IMR-90 (cell line): Measurements from ENCODE around the gene ADM2. TPM values are rescaled to one million over a fixed set of nuclear protein-coding genes. Genes with fewer than 3 reads are reported as not detected.

ENCODE experiments used
- ATAC-seq: fragments of 200-7000 bp; cut with Tn5 transposase; 2 replicates; pipeline ENCODE4 v1.9.1; 2020; ENCODE audit warnings: low read depth, mild to moderate bottlenecking, moderate library complexity
- BruUV-seq: library from RNA; stranded (reverse); fragments of 400-500 nt; replicated peaks from 2 replicates; lab custom pipeline; 2021; lab: Mats Ljungman, UMichigan
- CTCF ChIA-PET: fragments of 300-600 bp; formaldehyde crosslinking; extraction: SDS; loops from one replicate; lab custom pipeline; 2021; ENCODE audit warnings: antibody characterized with exemption; lab: Yijun Ruan, JAX
- POLR2A ChIA-PET: fragments of 300-600 bp; sonication (Branson Sonifier 250); formaldehyde crosslinking; loops from one replicate; lab custom pipeline; 2022; ENCODE audit warnings: antibody characterized with exemption; ENCODE audit not compliant: unreplicated experiment; lab: Charles Lee
- DNase-seq: peaks from one replicate; pipeline ENCODE4 v3.0.0; 2013
- H2AFZ ChIP-seq: replicated peaks from 2 replicates; pipeline ENCODE3; 2013; ENCODE audit warnings: low read length, mild to moderate bottlenecking; ENCODE audit not compliant: poor library complexity
- H2AK5ac ChIP-seq: 2 replicates; pipeline ENCODE4 v1.6.1; 2013; ENCODE audit warnings: low read depth, low read length, inconsistent platforms
- H2AK9ac ChIP-seq: replicated peaks from 2 replicates; pipeline ENCODE3; 2013; ENCODE audit warnings: mild to moderate bottlenecking, low read depth, low read length, moderate library complexity; ENCODE audit not compliant: poor library complexity
- H2BK120ac ChIP-seq: 2 replicates; pipeline ENCODE4 v1.6.1; 2013; ENCODE audit warnings: low read depth, low read length, inconsistent platforms
- H2BK15ac ChIP-seq: 3 replicates; pipeline ENCODE4 v1.6.1; 2013; ENCODE audit warnings: low read depth, low read length, inconsistent platforms
- H2BK20ac ChIP-seq: 2 replicates; pipeline ENCODE4 v1.6.1; 2013; ENCODE audit warnings: low read depth, mild to moderate bottlenecking, inconsistent platforms, low read length, moderate library complexity
- H2BK5ac ChIP-seq: 2 replicates; pipeline ENCODE4 v1.6.1; 2013; ENCODE audit warnings: mild to moderate bottlenecking, low read depth, low read length, inconsistent platforms; ENCODE audit not compliant: poor library complexity, severe bottlenecking
- H3K14ac ChIP-seq: replicated peaks from 2 replicates; pipeline ENCODE4 v1.6.1; 2013; ENCODE audit warnings: low read depth, low read length, inconsistent platforms
- H3K18ac ChIP-seq: 2 replicates; pipeline ENCODE4 v1.6.1; 2013; ENCODE audit warnings: low read depth, low read length, control low read depth
- H3K23ac ChIP-seq: 2 replicates; pipeline ENCODE4 v1.6.1; 2013; ENCODE audit warnings: low read depth, low read length, inconsistent platforms
- H3K27ac ChIP-seq: 2 replicates; pipeline ENCODE4 v1.5.1; 2013; ENCODE audit warnings: mild to moderate bottlenecking, control low read depth, low read length; ENCODE audit not compliant: insufficient read depth
- H3K27me3 ChIP-seq: 2 replicates; pipeline ENCODE4 v1.6.1; 2013; ENCODE audit warnings: low read length; ENCODE audit not compliant: control insufficient read depth, insufficient read depth
- H3K36me3 ChIP-seq: 2 replicates; pipeline ENCODE4 v1.6.1; 2013; ENCODE audit warnings: low read length, mixed read lengths; ENCODE audit not compliant: control insufficient read depth, insufficient read depth
- H3K4ac ChIP-seq: 2 replicates; pipeline ENCODE4 v1.6.1; 2013; ENCODE audit warnings: low read depth, low read length, inconsistent platforms
- H3K4me1 ChIP-seq: 2 replicates; pipeline ENCODE4 v1.6.1; 2013; ENCODE audit warnings: low read length, mixed read lengths; ENCODE audit not compliant: control insufficient read depth, insufficient read depth
- H3K4me2 ChIP-seq: 2 replicates; pipeline ENCODE4 v1.6.1; 2013; ENCODE audit warnings: low read depth, mild to moderate bottlenecking, control low read depth, low read length, moderate library complexity
- H3K4me3 ChIP-seq: 2 replicates; pipeline ENCODE4 v1.5.1; 2013; ENCODE audit warnings: low read depth, mild to moderate bottlenecking, control low read depth, low read length, moderate library complexity; ENCODE audit not compliant: insufficient read depth
- H3K56ac ChIP-seq: 2 replicates; pipeline ENCODE4 v1.6.1; 2013; ENCODE audit warnings: low read length, inconsistent platforms; ENCODE audit not compliant: insufficient read depth; ENCODE audit errors: extremely low read depth
- H3K79me1 ChIP-seq, 2 experiments: 2 replicates each; pipeline ENCODE4 v1.6.1; 2013; ENCODE audit warnings: low read length in 2 of 2, inconsistent platforms in 1 of 2, low read depth in 1 of 2
- H3K9ac ChIP-seq: 2 replicates; pipeline ENCODE4 v1.6.1; 2013; ENCODE audit warnings: low read depth, low read length, control low read depth
- H3K9me1 ChIP-seq: 2 replicates; pipeline ENCODE4 v1.6.1; 2013; ENCODE audit warnings: low read length, inconsistent platforms; ENCODE audit not compliant: insufficient read depth
- H3K9me3 ChIP-seq: 2 replicates; pipeline ENCODE4 v1.6.1; 2013; ENCODE audit warnings: low read length; ENCODE audit not compliant: control insufficient read depth, insufficient read depth
- H4K20me1 ChIP-seq: 2 replicates; pipeline ENCODE4 v1.6.1; 2013; ENCODE audit warnings: low read length, inconsistent platforms; ENCODE audit not compliant: insufficient read depth
- H4K5ac ChIP-seq: 2 replicates; pipeline ENCODE4 v1.6.1; 2013; ENCODE audit warnings: mild to moderate bottlenecking, low read depth, low read length, control low read depth
- H4K8ac ChIP-seq, 2 experiments: 2 replicates each; pipeline ENCODE4 v1.6.1; 2013; ENCODE audit warnings: low read depth in 2 of 2, low read length in 2 of 2, control low read depth in 1 of 2, inconsistent platforms in 1 of 2
- H4K91ac ChIP-seq: 2 replicates; pipeline ENCODE4 v1.6.1; 2013; ENCODE audit warnings: low read depth, low read length, inconsistent platforms; ENCODE audit not compliant: insufficient read depth
- BHLHE40 ChIP-seq: fragments of 150-350 bp; IDR thresholded peaks from 2 replicates; pipeline ENCODE4 v1.6.1; 2016; ENCODE audit warnings: mild to moderate bottlenecking, low read depth, low read length
- CEBPB ChIP-seq: IDR thresholded peaks from 2 replicates; pipeline ENCODE4 v1.6.1; 2012; ENCODE audit warnings: low read depth, low read length, improper control_type of control experiment
- CHD1 ChIP-seq: IDR thresholded peaks from 2 replicates; pipeline ENCODE4 v1.6.1; 2012; ENCODE audit warnings: low read depth, low read length, improper control_type of control experiment
- FOS ChIP-seq: fragments of 150-350 bp; IDR thresholded peaks from 2 replicates; pipeline ENCODE4 v1.6.1; 2016; ENCODE audit warnings: low read depth, low read length
- MAFK ChIP-seq: IDR thresholded peaks from 2 replicates; pipeline ENCODE4 v1.6.1; 2012; ENCODE audit warnings: low read depth, low read length, improper control_type of control experiment
- MAZ ChIP-seq: IDR thresholded peaks from 2 replicates; pipeline ENCODE4 v1.6.1; 2012; ENCODE audit warnings: low read depth, mild to moderate bottlenecking, low read length, improper control_type of control experiment, moderate library complexity, borderline replicate concordance
- MXI1 ChIP-seq: IDR thresholded peaks from 2 replicates; pipeline ENCODE4 v1.6.1; 2012; ENCODE audit warnings: low read depth, mild to moderate bottlenecking, low read length, moderate library complexity, borderline replicate concordance
- NFE2L2 ChIP-seq: fragments of 150-350 bp; IDR thresholded peaks from 2 replicates; pipeline ENCODE4 v1.6.1; 2016; ENCODE audit warnings: low read depth, mild to moderate bottlenecking, low read length
- POLR2A ChIP-seq: IDR thresholded peaks from 2 replicates; pipeline ENCODE4 v1.6.1; 2012; ENCODE audit warnings: mild to moderate bottlenecking, low read depth, low read length
- RAD21 ChIP-seq: IDR thresholded peaks from 2 replicates; pipeline ENCODE4 v1.6.1; 2012; ENCODE audit warnings: low read length, improper control_type of control experiment
- RCOR1 ChIP-seq: IDR thresholded peaks from 2 replicates; pipeline ENCODE4 v1.6.1; 2012; ENCODE audit warnings: mild to moderate bottlenecking, low read length, improper control_type of control experiment; ENCODE audit not compliant: insufficient replicate concordance
- RFX5 ChIP-seq: IDR thresholded peaks from 2 replicates; pipeline ENCODE4 v1.8.0; 2012; ENCODE audit warnings: low read depth, mild to moderate bottlenecking, low read length, moderate library complexity
- SMC3 ChIP-seq: fragments of 150-350 bp; IDR thresholded peaks from 2 replicates; pipeline ENCODE4 v1.6.1; 2016; ENCODE audit warnings: low read depth, mild to moderate bottlenecking, antibody characterized with exemption, low read length, moderate library complexity
- WGBS, 2 experiments: methylation state at CpG; one replicate each; pipeline versions ENCODE4 v1.1.5 to v1.1.7; 2013; ENCODE audit warnings: missing lambda C conversion rate in 2 of 2; ENCODE audit not compliant: insufficient read length in 1 of 2; ENCODE audit errors: extremely low coverage in 2 of 2; 5-methylcytosine and 5-hydroxymethylcytosine counted together
- dilution Hi-C: fragments of 300-500 bp; cut with HindIII; formaldehyde crosslinking; loops from one replicate; pipeline ENCODE4 v1.14.3; 2018; ENCODE audit warnings: low sequenced_read_pairs; ENCODE audit not compliant: unreplicated experiment
- in situ Hi-C: fragments of 300-500 bp; cut with MboI; formaldehyde crosslinking; loops from 3 replicates; pipeline ENCODE4 v1.14.3; 2019; ENCODE audit warnings: low sequenced_read_pairs, inconsistent platforms, mixed read lengths
- intact Hi-C: fragments of 100-400 bp; cut with micrococcal nuclease; formaldehyde crosslinking; loops from 2 replicates; pipeline ENCODE4 v1.10.0; 2022
- polyA plus RNA-seq, 3 experiments: library from polyadenylated mRNA; depleted of rRNA; stranded (reverse); fragments of >200 nt; gene quantifications; 2 replicates each; pipeline ENCODE4 v1.2.3, GENCODE V29; 2012; ENCODE audit warnings: low replicate concordance in 1 of 3
- total RNA-seq: library from RNA; depleted of rRNA; stranded (reverse); fragments of >200 nt; gene quantifications from 2 replicates; pipeline ENCODE4 v1.2.3, GENCODE V29; 2012
- TF ChIP-seq, protein P1 (sequence below): fragments of 150-350 bp; IDR thresholded peaks from 2 replicates; pipeline ENCODE4 v1.6.1; 2016; ENCODE audit warnings: low read depth, mild to moderate bottlenecking, low read length, moderate library complexity, borderline replicate concordance
- TF ChIP-seq, protein P2 (sequence below): fragments of 150-350 bp; IDR thresholded peaks from 2 replicates; pipeline ENCODE4 v1.6.1; 2017; ENCODE audit warnings: mild to moderate bottlenecking, antibody characterized with exemption, low read length, low read depth
- TF ChIP-seq, protein P3 (sequence below): conservative IDR thresholded peaks from 2 replicates; pipeline ENCODE4 v1.5.1; 2012; ENCODE audit warnings: mild to moderate bottlenecking, low read depth, low read length, improper control_type of control experiment

The ADM2 gene
- total and polyA plus RNA-seq, 2 of the 4 experiments (the other 2 are of a cell fraction), result 0.18 to 2.3 TPM

DNA sequence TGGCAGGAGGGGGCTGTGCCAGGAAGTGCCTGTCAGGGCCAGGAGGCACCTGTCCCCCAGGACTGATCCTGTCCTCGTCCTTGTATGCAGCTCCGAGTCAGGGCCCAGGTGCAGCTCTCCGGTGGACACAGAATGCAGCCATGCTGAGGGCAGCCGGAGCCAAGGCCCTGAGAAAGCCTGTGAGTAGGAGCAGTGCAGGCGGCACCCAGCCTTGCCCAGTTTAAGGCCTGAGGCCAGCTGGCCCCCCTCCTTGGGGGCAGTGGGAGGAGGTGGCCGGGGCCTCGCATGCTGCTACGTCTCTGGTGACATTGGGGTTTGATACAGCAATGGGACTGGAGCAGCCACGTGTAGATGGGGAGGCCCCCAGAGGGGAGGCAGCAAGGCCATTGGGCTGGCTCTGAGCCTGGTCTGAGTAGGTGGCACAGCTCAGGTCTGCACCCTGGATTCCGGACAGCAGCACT lies 41.4 kb upstream of the ADM2 start:
- CTCF ChIA-PET, result no interaction called here
- H3K36me3 ChIP-seq, result peaks cover 75% of the 10 kb centered on the region
- WGBS, 2 experiments, result 94% methylated on average over 5 of the region's 10 CpGs; no CpG with 5 or more reads in 1 of the 2 experiments

More for the DNA sequence above, 41.4 kb upstream of the ADM2 start:
- no peak overlapping the region for H3K27ac ChIP-seq
- H3K9ac ChIP-seq, result no peak overlapping the region
- H2BK5ac ChIP-seq, result no peak overlapping the region
- H2AK9ac ChIP-seq, result peak overlapping the region; percentile 55
- H2AFZ ChIP-seq, result no peak overlapping the region
- H2BK20ac ChIP-seq, result no peak overlapping the region
- H2BK120ac ChIP-seq, result no peak overlapping the region
- DNase-seq, result no peak
- no peak overlapping the region for H3K4ac ChIP-seq
- intact Hi-C loops, result no loop called here
- no peak overlapping the region for H3K4me3 ChIP-seq
- no peak overlapping the region for H3K14ac ChIP-seq
- no peaks in the 10 kb centered on the region for H3K4me1 ChIP-seq
- peaks cover 11% of the 10 kb centered on the region for H4K20me1 ChIP-seq
- ATAC-seq, result no peak
- H4K8ac ChIP-seq, result no peak overlapping the region
- dilution Hi-C loops, result no loop called here
- no peak overlapping the region for H3K4me2 ChIP-seq
- no peak overlapping the region for H3K18ac ChIP-seq
- H3K9me1 ChIP-seq, result no peaks in the 10 kb centered on the region
- H4K91ac ChIP-seq, result no peak overlapping the region
- no peaks in the 10 kb centered on the region for H3K9me3 ChIP-seq
- POLR2A ChIA-PET, result no interaction called here
- BruUV-seq, result no TSS peak
- no peak overlapping the region for H4K5ac ChIP-seq
- H3K23ac ChIP-seq, result no peak overlapping the region
- in situ Hi-C loops, result no loop called here
- TF ChIP-seq CEBPB (no peak), MAZ (no peak), MXI1 (no peak), MAFK (no peak), RCOR1 (no peak), POLR2A (no peak), BHLHE40 (no peak), FOS (no peak), RAD21 (no peak), NFE2L2 (no peak), SMC3 (no peak), RFX5 (no peak), CHD1 (no peak)
- TF ChIP-seq, protein P1, sequence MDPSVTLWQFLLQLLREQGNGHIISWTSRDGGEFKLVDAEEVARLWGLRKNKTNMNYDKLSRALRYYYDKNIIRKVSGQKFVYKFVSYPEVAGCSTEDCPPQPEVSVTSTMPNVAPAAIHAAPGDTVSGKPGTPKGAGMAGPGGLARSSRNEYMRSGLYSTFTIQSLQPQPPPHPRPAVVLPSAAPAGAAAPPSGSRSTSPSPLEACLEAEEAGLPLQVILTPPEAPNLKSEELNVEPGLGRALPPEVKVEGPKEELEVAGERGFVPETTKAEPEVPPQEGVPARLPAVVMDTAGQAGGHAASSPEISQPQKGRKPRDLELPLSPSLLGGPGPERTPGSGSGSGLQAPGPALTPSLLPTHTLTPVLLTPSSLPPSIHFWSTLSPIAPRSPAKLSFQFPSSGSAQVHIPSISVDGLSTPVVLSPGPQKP, result no peak
- TF ChIP-seq, protein P2, sequence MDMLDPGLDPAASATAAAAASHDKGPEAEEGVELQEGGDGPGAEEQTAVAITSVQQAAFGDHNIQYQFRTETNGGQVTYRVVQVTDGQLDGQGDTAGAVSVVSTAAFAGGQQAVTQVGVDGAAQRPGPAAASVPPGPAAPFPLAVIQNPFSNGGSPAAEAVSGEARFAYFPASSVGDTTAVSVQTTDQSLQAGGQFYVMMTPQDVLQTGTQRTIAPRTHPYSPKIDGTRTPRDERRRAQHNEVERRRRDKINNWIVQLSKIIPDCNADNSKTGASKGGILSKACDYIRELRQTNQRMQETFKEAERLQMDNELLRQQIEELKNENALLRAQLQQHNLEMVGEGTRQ, result no peak
- TF ChIP-seq, protein P3, sequence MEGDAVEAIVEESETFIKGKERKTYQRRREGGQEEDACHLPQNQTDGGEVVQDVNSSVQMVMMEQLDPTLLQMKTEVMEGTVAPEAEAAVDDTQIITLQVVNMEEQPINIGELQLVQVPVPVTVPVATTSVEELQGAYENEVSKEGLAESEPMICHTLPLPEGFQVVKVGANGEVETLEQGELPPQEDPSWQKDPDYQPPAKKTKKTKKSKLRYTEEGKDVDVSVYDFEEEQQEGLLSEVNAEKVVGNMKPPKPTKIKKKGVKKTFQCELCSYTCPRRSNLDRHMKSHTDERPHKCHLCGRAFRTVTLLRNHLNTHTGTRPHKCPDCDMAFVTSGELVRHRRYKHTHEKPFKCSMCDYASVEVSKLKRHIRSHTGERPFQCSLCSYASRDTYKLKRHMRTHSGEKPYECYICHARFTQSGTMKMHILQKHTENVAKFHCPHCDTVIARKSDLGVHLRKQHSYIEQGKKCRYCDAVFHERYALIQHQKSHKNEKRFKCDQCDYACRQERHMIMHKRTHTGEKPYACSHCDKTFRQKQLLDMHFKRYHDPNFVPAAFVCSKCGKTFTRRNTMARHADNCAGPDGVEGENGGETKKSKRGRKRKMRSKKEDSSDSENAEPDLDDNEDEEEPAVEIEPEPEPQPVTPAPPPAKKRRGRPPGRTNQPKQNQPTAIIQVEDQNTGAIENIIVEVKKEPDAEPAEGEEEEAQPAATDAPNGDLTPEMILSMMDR, result no peak
- no peak overlapping the region for H2BK15ac ChIP-seq
- no peaks in the 10 kb centered on the region for H3K27me3 ChIP-seq
- H3K56ac ChIP-seq, result no peak overlapping the region
- H2AK5ac ChIP-seq, result no peak overlapping the region
- H3K79me1 ChIP-seq, result peaks cover 0 to 3% of the 10 kb centered on the region in 2 experiments; a peak in 1 of 4 replicates
